NCI-H526 (cell line): ENCODE data around the gene DMAC2.
"Not testable (repeated sequence)": the region's sequence is repeated elsewhere in the genome, so short reads cannot be mapped to it uniquely, and the experiment has no call there.

Source experiments
- DNase-seq, 2 experiments: peaks; one replicate each; lab custom pipeline; 2025; lab: John Stamatoyannopoulos, UW

The DMAC2 gene

GRCh38 chr19:41398598-41398997, 41.1 kb downstream of the DMAC2 start:
- DNase-seq, result no peak

GRCh38 chr19:41398050-41398418, 41.7 kb downstream of the DMAC2 start:
- DNase-seq, result peak in 1 of 2 experiments; percentile 26

GRCh38 chr19:41397086-41398049, 42.3 kb downstream of the DMAC2 start, which contains the start of the genes BCKDHA and EXOSC5:
Gene BCKDHA, plus strand, starts transcription at chr19:41397818. Its CDS starts 10 bp downstream, at chr19:41397828.
Gene EXOSC5, minus strand, starts transcription at chr19:41397359. Its CDS starts 31 bp downstream, at chr19:41397328.
- DNase-seq, result peak; percentile 99 to 100

DNA sequence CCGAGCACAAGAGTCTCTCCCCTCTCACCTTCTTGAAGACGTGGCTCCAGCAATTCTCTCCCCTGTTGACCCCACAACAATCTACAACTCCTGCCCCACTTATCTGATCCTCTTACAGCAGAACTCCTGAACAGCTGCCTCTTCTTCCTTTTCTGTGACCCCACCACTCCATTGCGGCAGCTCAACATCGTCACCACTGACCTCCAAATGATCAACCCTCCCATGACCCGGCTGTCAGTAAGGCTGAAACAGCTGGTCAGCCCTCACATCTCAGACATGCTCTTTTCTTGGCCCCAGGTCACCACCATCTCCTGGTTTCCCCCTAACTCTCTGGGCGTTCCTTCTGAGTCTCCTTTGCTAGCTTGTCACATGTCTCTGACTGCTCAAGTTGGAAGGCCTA, 44.4 kb downstream of the DMAC2 start:
- DNase-seq, result no peak

- no peak for DNase-seq
Measured at GRCh38 chr19:41392775-41393174, 46.9 kb downstream of the DMAC2 start.

- no peak for DNase-seq
Measured at GRCh38 chr19:41391618-41392017, 48.1 kb downstream of the DMAC2 start.

- no peak for DNase-seq
Measured at GRCh38 chr19:41386442-41386841, 53.3 kb downstream of the DMAC2 start.

- DNase-seq, result no peak
Measured at GRCh38 chr19:41384351-41384750, 55.4 kb downstream of the DMAC2 start.

- DNase-seq, result not testable (repeated sequence)
Measured at GRCh38 chr19:41381536-41381935, 58.2 kb downstream of the DMAC2 start.
